K562 (cell line): ENCODE data around the gene METTL23. TPM values are rescaled to one million over a fixed set of nuclear protein-coding genes. Genes with fewer than 3 reads are reported as not detected.

ENCODE experiments used
- FOXP4 ChIP-seq: sonication (generic); formaldehyde crosslinking; IDR thresholded peaks from 2 replicates; pipeline ENCODE4 v1.8.0; 2022; ENCODE audit warnings: mild to moderate bottlenecking, missing genetic modification reagents, borderline replicate concordance
- GABPB1 ChIP-seq: sonication (generic); formaldehyde crosslinking; IDR thresholded peaks from 2 replicates; pipeline ENCODE4 v1.8.0; 2022; ENCODE audit warnings: mild to moderate bottlenecking, missing genetic modification reagents
- KLF10 ChIP-seq: fragments of 250-450 bp; sonication (Bioruptor Pico); IDR thresholded peaks from 2 replicates; pipeline ENCODE4 v1.6.1; 2021; ENCODE audit warnings: matching md5 sums
- NCOA6 ChIP-seq: fragments of 450-650 bp; IDR thresholded peaks from 2 replicates; pipeline ENCODE4 v1.6.1; 2017; ENCODE audit warnings: mild to moderate bottlenecking
- NR2C1 ChIP-seq, 2 experiments: fragments of 450-650 bp; IDR thresholded peaks; 2 replicates each; pipeline ENCODE4 v1.6.1; 2017; ENCODE audit warnings: mild to moderate bottlenecking in 2 of 2, antibody characterized with exemption in 1 of 2, inconsistent platforms in 1 of 2, missing compliant biosample characterization in 1 of 2, missing genetic modification characterization in 1 of 2
- PCBP1 ChIP-seq: fragments of 200-400 bp; formaldehyde crosslinking; IDR thresholded peaks from 2 replicates; pipeline ENCODE4 v1.6.1; 2018; ENCODE audit warnings: mild to moderate bottlenecking, low read depth, low read length; ENCODE audit not compliant: poor library complexity, severe bottlenecking
- PHB2 ChIP-seq: fragments of 450-650 bp; IDR thresholded peaks from 2 replicates; pipeline ENCODE4 v1.6.1; 2017; ENCODE audit warnings: low read depth
- SFPQ ChIP-seq: fragments of 200-400 bp; formaldehyde crosslinking; IDR thresholded peaks from 2 replicates; pipeline ENCODE4 v1.6.1; 2017; ENCODE audit warnings: mild to moderate bottlenecking, low read depth, low read length, moderate library complexity
- SMAD1 ChIP-seq: fragments of 150-350 bp; IDR thresholded peaks from 2 replicates; pipeline ENCODE4 v1.6.1; 2014; ENCODE audit warnings: low read length, low read depth; ENCODE audit not compliant: partially characterized antibody
- SP1 ChIP-seq: sonication (generic); formaldehyde crosslinking; IDR thresholded peaks from 2 replicates; pipeline ENCODE4 v1.8.1; 2022; ENCODE audit warnings: mild to moderate bottlenecking, missing genetic modification reagents
- SRF ChIP-seq, 2 experiments: fragments of 250-450, 450-650 bp in 1 of 2; sonication (Bioruptor Pico) in 1 of 2; sonication (generic) in 1 of 2; formaldehyde crosslinking; IDR thresholded peaks; 2 replicates each; pipeline versions ENCODE4 v1.5.0 to v1.5.1; 2020 to 2022; ENCODE audit warnings: mild to moderate bottlenecking in 1 of 2, missing genetic modification reagents in 1 of 2
- TSC22D4 ChIP-seq: fragments of 450-650 bp; IDR thresholded peaks from 2 replicates; pipeline ENCODE4 v1.6.1; 2016; ENCODE audit warnings: missing genetic modification characterization, missing biosample characterization, control low read depth
- USF1 ChIP-seq: sonication (generic); formaldehyde crosslinking; IDR thresholded peaks from 2 replicates; pipeline ENCODE4 v1.9.0; 2022; ENCODE audit warnings: mild to moderate bottlenecking, missing genetic modification reagents
- XRCC3 ChIP-seq: fragments of 450-650 bp; IDR thresholded peaks from 2 replicates; pipeline ENCODE4 v1.6.1; 2017; ENCODE audit warnings: mild to moderate bottlenecking, moderate library complexity
- ZBTB9 ChIP-seq: fragments of 450-650 bp; formaldehyde crosslinking; IDR thresholded peaks from 2 replicates; pipeline ENCODE4 v1.4.0; 2020; ENCODE audit warnings: mild to moderate bottlenecking, moderate library complexity
- ZC3H11A ChIP-seq: IDR thresholded peaks from 2 replicates; pipeline ENCODE4 v1.6.1; 2012; ENCODE audit warnings: low read depth, low read length, improper control_type of control experiment
- ZC3H8 ChIP-seq: fragments of 450-650 bp; IDR thresholded peaks from 2 replicates; pipeline ENCODE4 v1.6.1; 2017
- ZFP1 ChIP-seq: fragments of 450-650 bp; formaldehyde crosslinking; IDR thresholded peaks from 2 replicates; pipeline ENCODE4 v1.4.0; 2020; ENCODE audit warnings: mild to moderate bottlenecking, mixed read lengths
- ZNF644 ChIP-seq: fragments of 200-800 bp; sonication (Bioruptor generic); IDR thresholded peaks from 2 replicates; pipeline ENCODE4 v1.6.1; 2016; ENCODE audit warnings: low read depth, missing genetic modification characterization, missing compliant biosample characterization
- ZNF780A ChIP-seq: fragments of 250-450 bp; sonication (Bioruptor Pico); IDR thresholded peaks from 2 replicates; pipeline ENCODE4 v1.5.0; 2021; ENCODE audit warnings: mild to moderate bottlenecking
- polyA plus RNA-seq, 8 experiments: library from polyadenylated mRNA; depleted of rRNA in 4 of 8; stranded (reverse) in 5 of 8; unstranded in 3 of 8; fragments of >200 nt; fragmentation: Nextera tagmentation in 2 of 8; fragmentation: Illumina TruSeq in 1 of 8; extraction: Ambion mirVana in 2 of 8; extraction: Trizol in 1 of 8; gene quantifications; 2 replicates each; pipeline versions ENCODE4 v1.2.1 to v1.2.3, GENCODE V29; 2011 to 2014; ENCODE audit warnings: inconsistent platforms in 1 of 8, missing spikeins in 1 of 8
- total RNA-seq, 7 experiments: library from RNA; depleted of rRNA in 6 of 7; stranded (reverse); fragments of >200 nt in 6 of 7; fragmentation: Illumina TruSeq in 2 of 7; extraction: Trizol in 2 of 7; gene quantifications; 2 replicates each; pipeline versions ENCODE4 v1.2.1 to v1.2.3, GENCODE V29; 2011 to 2021; ENCODE audit warnings: low replicate concordance in 1 of 7
- TF ChIP-seq, protein P1 (sequence below): fragments of 250-450 bp; sonication (Bioruptor Pico); IDR thresholded peaks from 2 replicates; pipeline ENCODE4 v1.4.0; 2020; ENCODE audit warnings: borderline replicate concordance

Gene METTL23
- total and polyA plus RNA-seq, 9 of the 15 experiments (the other 6 are each of a cell fraction or from before 2014, with no cell fraction given), result 29.4 to 67.3 (median 41.6) TPM

DNA sequence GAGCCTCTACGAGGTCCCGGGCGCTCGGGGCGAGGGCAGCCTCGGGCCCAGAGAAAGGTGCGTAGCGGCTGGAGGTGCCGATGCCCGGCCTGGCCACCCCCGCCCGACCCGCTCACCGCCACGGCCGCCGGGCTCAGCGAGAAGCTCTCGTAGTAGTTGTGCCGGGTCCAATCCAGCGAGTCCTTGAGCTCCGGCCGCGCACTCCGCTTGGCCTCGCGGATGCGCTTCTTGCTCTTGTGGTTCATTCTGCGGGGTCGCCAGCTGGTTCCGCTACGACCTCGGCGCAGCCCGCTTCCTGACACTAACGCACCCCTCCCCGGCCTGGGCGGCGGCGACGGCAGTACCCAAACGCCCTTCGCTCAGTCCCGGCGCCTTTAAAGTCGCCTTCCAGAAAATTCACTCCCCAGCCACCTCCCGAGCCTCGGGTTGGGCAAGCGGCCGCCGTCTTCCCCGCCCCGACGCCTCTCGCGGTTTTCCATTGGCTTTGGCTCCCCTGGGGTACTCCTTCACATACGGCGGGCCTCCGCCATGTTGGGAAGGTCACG lies 336 bp upstream of the METTL23 start, which contains the start of gene JMJD6 (continued):
- TF ChIP-seq FOXP4 (0 out of 2 replicates have a peak, but pooled peaks have one; percentile 58), PHB2 (no peak), NCOA6 (no peak), ZFP1 (CRISPR knock-in tag) (no peak), GABPB1 (CRISPR knock-in tag) (no peak), ZBTB9 (CRISPR knock-in tag) (no peak), XRCC3 (no peak), NR2C1 (IDR thresholded peaks at IDR 0.05) (peak; percentile 85), NR2C1 (tag; IDR thresholded peaks at IDR 0.05) (peak; percentile 74), ZC3H8 (no peak), SP1 (CRISPR knock-in tag) (peak; percentile 70), SFPQ (no peak), ZNF780A (CRISPR knock-in tag) (no peak), SRF (CRISPR knock-in tag; IDR thresholded peaks at IDR 0.05) (no peak), USF1 (CRISPR knock-in tag) (no peak), ZNF644 (no peak), KLF10 (no peak), SMAD1 (peak; percentile 0), ZC3H11A (no peak), PCBP1 (no peak), TSC22D4 (tag) (no peak)
- TF ChIP-seq, protein P1, sequence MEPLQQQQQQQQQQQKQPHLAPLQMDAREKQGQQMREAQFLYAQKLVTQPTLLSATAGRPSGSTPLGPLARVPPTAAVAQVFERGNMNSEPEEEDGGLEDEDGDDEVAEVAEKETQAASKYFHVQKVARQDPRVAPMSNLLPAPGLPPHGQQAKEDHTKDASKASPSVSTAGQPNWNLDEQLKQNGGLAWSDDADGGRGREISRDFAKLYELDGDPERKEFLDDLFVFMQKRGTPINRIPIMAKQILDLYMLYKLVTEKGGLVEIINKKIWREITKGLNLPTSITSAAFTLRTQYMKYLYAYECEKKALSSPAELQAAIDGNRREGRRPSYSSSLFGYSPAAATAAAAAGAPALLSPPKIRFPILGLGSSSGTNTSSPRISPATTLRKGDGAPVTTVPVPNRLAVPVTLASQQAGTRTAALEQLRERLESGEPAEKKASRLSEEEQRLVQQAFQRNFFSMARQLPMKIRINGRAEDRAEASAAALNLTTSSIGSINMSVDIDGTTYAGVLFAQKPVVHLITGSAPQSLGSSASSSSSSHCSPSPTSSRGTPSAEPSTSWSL, result no peak
